Stimulated activated memory B cell treated with anti-CD40 and anti-IgM and Interleukin-4, amounts not matched to agents 10 μg/mL and 1 μg/mL and 100 μg/mL, for 72 hours (primary cell): ENCODE results near the gene IMPG1.
"Not testable (repeated sequence)": the region's sequence is repeated elsewhere in the genome, so short reads cannot be mapped to it uniquely, and the experiment has no call there.

Experiments
- ATAC-seq: fragments of 150-1000 bp; cut with Tn5 transposase; 2 replicates; pipeline ENCODE4 v1.10.0; 2021
- H3K27ac Mint-ChIP-seq: one replicate; pipeline ENCODE4 v1.8.0; 2022; ENCODE audit warnings: mild to moderate bottlenecking, mixed read lengths
- H3K27me3 Mint-ChIP-seq: one replicate; pipeline ENCODE4 v1.8.0; 2022; ENCODE audit warnings: mixed read lengths
- H3K36me3 Mint-ChIP-seq: one replicate; pipeline ENCODE4 v1.8.0; 2022; ENCODE audit warnings: mixed read lengths
- H3K4me1 Mint-ChIP-seq: one replicate; pipeline ENCODE4 v1.8.0; 2022; ENCODE audit warnings: mixed read lengths
- H3K4me3 Mint-ChIP-seq: one replicate; pipeline ENCODE4 v1.8.0; 2022; ENCODE audit warnings: mild to moderate bottlenecking, moderate library complexity, mixed read lengths
- H3K9me3 Mint-ChIP-seq: one replicate; pipeline ENCODE4 v1.8.0; 2022; ENCODE audit warnings: mixed read lengths

IMPG1 gene

GRCh38 chr6:75933387-75933975, 139.0 kb downstream of the IMPG1 start:
- H3K36me3 Mint-ChIP-seq, result no peaks in the 10 kb centered on the region
- ATAC-seq, result no peak
- peaks cover 9% of the 10 kb centered on the region for H3K4me1 Mint-ChIP-seq
- no peaks in the 10 kb centered on the region for H3K9me3 Mint-ChIP-seq
- no peak overlapping the region for H3K27ac Mint-ChIP-seq
- H3K4me3 Mint-ChIP-seq, result no peak overlapping the region
- peaks cover 17% of the 10 kb centered on the region for H3K27me3 Mint-ChIP-seq

- ATAC-seq, result no peak
- Mint-ChIP-seq H3K27ac (no peak overlapping the region), H3K36me3 (no peaks in the 10 kb centered on the region), H3K27me3 (peaks cover 17% of the 10 kb centered on the region), H3K4me3 (no peak overlapping the region), H3K9me3 (no peaks in the 10 kb centered on the region), H3K4me1 (peaks cover 9% of the 10 kb centered on the region)
Observed at GRCh38 chr6:75932067-75932466, 140.4 kb downstream of the IMPG1 start.

GRCh38 chr6:75931011-75931680, 141.3 kb downstream of the IMPG1 start:
- H3K36me3 Mint-ChIP-seq, result no peaks in the 10 kb centered on the region
- no peak overlapping the region for H3K4me3 Mint-ChIP-seq
- no peak overlapping the region for H3K27ac Mint-ChIP-seq
- peaks cover 17% of the 10 kb centered on the region for H3K27me3 Mint-ChIP-seq
- no peak for ATAC-seq
- H3K9me3 Mint-ChIP-seq, result no peaks in the 10 kb centered on the region
- H3K4me1 Mint-ChIP-seq, result peaks cover 15% of the 10 kb centered on the region

GRCh38 chr6:75926293-75927168, 145.9 kb downstream of the IMPG1 start:
- Mint-ChIP-seq H3K36me3 (no peaks in the 10 kb centered on the region), H3K9me3 (no peaks in the 10 kb centered on the region), H3K4me1 (peaks cover 6% of the 10 kb centered on the region), H3K27me3 (no peaks in the 10 kb centered on the region), H3K27ac (no peak overlapping the region), H3K4me3 (no peak overlapping the region)
- no peak for ATAC-seq

- H3K27ac Mint-ChIP-seq, result no peak overlapping the region
- H3K9me3 Mint-ChIP-seq, result no peaks in the 10 kb centered on the region
- peaks cover 13% of the 10 kb centered on the region for H3K27me3 Mint-ChIP-seq
- H3K4me3 Mint-ChIP-seq, result no peak overlapping the region
- no peaks in the 10 kb centered on the region for H3K36me3 Mint-ChIP-seq
- no peak for ATAC-seq
- peaks cover 6% of the 10 kb centered on the region for H3K4me1 Mint-ChIP-seq
Observed at GRCh38 chr6:75922226-75922625, 150.2 kb downstream of the IMPG1 start.

GRCh38 chr6:75913040-75913439, 159.4 kb downstream of the IMPG1 start:
- ATAC-seq, result no peak
- peaks cover 4% of the 10 kb centered on the region for H3K27me3 Mint-ChIP-seq
- no peaks in the 10 kb centered on the region for H3K9me3 Mint-ChIP-seq
- H3K36me3 Mint-ChIP-seq, result no peaks in the 10 kb centered on the region
- no peak overlapping the region for H3K4me3 Mint-ChIP-seq
- no peak overlapping the region for H3K27ac Mint-ChIP-seq
- no peaks in the 10 kb centered on the region for H3K4me1 Mint-ChIP-seq

- H3K4me3 Mint-ChIP-seq, result no peak overlapping the region
- no peaks in the 10 kb centered on the region for H3K9me3 Mint-ChIP-seq
- ATAC-seq, result no peak
- H3K4me1 Mint-ChIP-seq, result no peaks in the 10 kb centered on the region
- H3K27me3 Mint-ChIP-seq, result no peaks in the 10 kb centered on the region
- H3K27ac Mint-ChIP-seq, result no peak overlapping the region
- H3K36me3 Mint-ChIP-seq, result no peaks in the 10 kb centered on the region
Observed at GRCh38 chr6:75907444-75907843, 165.0 kb downstream of the IMPG1 start.

GRCh38 chr6:75906871-75907270, 165.6 kb downstream of the IMPG1 start:
- ATAC-seq, result no peak
- no peak overlapping the region for H3K27ac Mint-ChIP-seq
- no peak overlapping the region for H3K4me3 Mint-ChIP-seq
- no peaks in the 10 kb centered on the region for H3K36me3 Mint-ChIP-seq
- H3K9me3 Mint-ChIP-seq, result no peaks in the 10 kb centered on the region
- H3K4me1 Mint-ChIP-seq, result no peaks in the 10 kb centered on the region
- no peaks in the 10 kb centered on the region for H3K27me3 Mint-ChIP-seq

- not testable (repeated sequence) for ATAC-seq, H3K4me3 Mint-ChIP-seq, H3K27me3 Mint-ChIP-seq, H3K36me3 Mint-ChIP-seq, H3K27ac Mint-ChIP-seq, H3K9me3 Mint-ChIP-seq, H3K4me1 Mint-ChIP-seq
Observed at GRCh38 chr6:75905129-75905528, 167.3 kb downstream of the IMPG1 start.

- ATAC-seq, H3K27me3 Mint-ChIP-seq, H3K27ac Mint-ChIP-seq: not testable (repeated sequence)
Observed at GRCh38 chr6:75900216-75900615, 172.2 kb downstream of the IMPG1 start.

GRCh38 chr6:75896526-75896925, 175.9 kb downstream of the IMPG1 start:
- Mint-ChIP-seq H3K4me1 (no peaks in the 10 kb centered on the region), H3K27ac (no peak overlapping the region), H3K9me3 (no peaks in the 10 kb centered on the region), H3K27me3 (no peaks in the 10 kb centered on the region), H3K4me3 (no peak overlapping the region), H3K36me3 (no peaks in the 10 kb centered on the region)
- no peak for ATAC-seq

More at GRCh38 chr6:75900216-75900615, 172.2 kb downstream of the IMPG1 start:
- H3K4me3 Mint-ChIP-seq, H3K36me3 Mint-ChIP-seq, H3K9me3 Mint-ChIP-seq, H3K4me1 Mint-ChIP-seq: not testable (repeated sequence)

- ATAC-seq, result no peak
- Mint-ChIP-seq H3K4me3 (no peak overlapping the region), H3K27me3 (no peaks in the 10 kb centered on the region), H3K4me1 (no peaks in the 10 kb centered on the region), H3K36me3 (no peaks in the 10 kb centered on the region), H3K9me3 (no peaks in the 10 kb centered on the region), H3K27ac (no peak overlapping the region)
Observed at GRCh38 chr6:75893776-75894152, 178.7 kb downstream of the IMPG1 start.

- Mint-ChIP-seq H3K27ac (no peak overlapping the region), H3K4me3 (no peak overlapping the region), H3K9me3 (no peaks in the 10 kb centered on the region), H3K4me1 (no peaks in the 10 kb centered on the region), H3K27me3 (no peaks in the 10 kb centered on the region), H3K36me3 (no peaks in the 10 kb centered on the region)
- ATAC-seq, result no peak
Observed at GRCh38 chr6:75893058-75893775, 179.2 kb downstream of the IMPG1 start.

GRCh38 chr6:75892384-75892783, 180.1 kb downstream of the IMPG1 start:
- Mint-ChIP-seq H3K4me1 (no peaks in the 10 kb centered on the region), H3K27me3 (no peaks in the 10 kb centered on the region), H3K4me3 (no peak overlapping the region), H3K9me3 (no peaks in the 10 kb centered on the region), H3K36me3 (no peaks in the 10 kb centered on the region), H3K27ac (no peak overlapping the region)
- ATAC-seq, result no peak

- H3K27ac Mint-ChIP-seq, result no peak overlapping the region
- H3K4me3 Mint-ChIP-seq, result no peak overlapping the region
- no peak for ATAC-seq
- H3K4me1 Mint-ChIP-seq, result no peaks in the 10 kb centered on the region
- no peaks in the 10 kb centered on the region for H3K36me3 Mint-ChIP-seq
- H3K9me3 Mint-ChIP-seq, result no peaks in the 10 kb centered on the region
- H3K27me3 Mint-ChIP-seq, result no peaks in the 10 kb centered on the region
Observed at GRCh38 chr6:75884822-75885221, 187.6 kb downstream of the IMPG1 start.
